Activated B cell treated with CpG ODN at 0.5 μM for 24 hours (primary cell): ENCODE results near the gene SFXN5. TPM values are rescaled to one million over a fixed set of nuclear protein-coding genes. Genes with fewer than 3 reads are reported as not detected.

ENCODE experiments used
- ATAC-seq: fragments of 200-7000 bp; cut with Tn5 transposase; one replicate; pipeline ENCODE4 v1.10.0; 2021; ENCODE audit warnings: low read depth, mild to moderate bottlenecking, moderate library complexity
- CTCF ChIA-PET: fragments of 350-600 bp; sonication (Branson Sonifier 250); formaldehyde crosslinking; loops from one replicate; lab custom pipeline; 2021; ENCODE audit warnings: antibody characterized with exemption; lab: Charles Lee
- POLR2A ChIA-PET: fragments of 350-600 bp; sonication (Branson Sonifier 250); formaldehyde crosslinking; loops from one replicate; lab custom pipeline; 2021; ENCODE audit warnings: antibody characterized with exemption; lab: Charles Lee
- DNase-seq: peaks from one replicate; pipeline ENCODE4 v3.0.0; 2022
- H3K27ac Mint-ChIP-seq: one replicate; pipeline ENCODE4 v1.8.0; 2020; ENCODE audit warnings: mixed read lengths
- H3K27me3 Mint-ChIP-seq: one replicate; pipeline ENCODE4 v1.8.0; 2021; ENCODE audit warnings: mixed read lengths
- H3K36me3 Mint-ChIP-seq: one replicate; pipeline ENCODE4 v1.8.0; 2021; ENCODE audit warnings: low read depth, mixed read lengths
- H3K4me1 Mint-ChIP-seq: one replicate; pipeline ENCODE4 v1.8.0; 2021; ENCODE audit warnings: mixed read lengths
- H3K4me3 Mint-ChIP-seq: one replicate; pipeline ENCODE4 v1.8.0; 2020; ENCODE audit warnings: mild to moderate bottlenecking, mixed read lengths
- H3K9me3 Mint-ChIP-seq: one replicate; pipeline ENCODE4 v1.8.0; 2020; ENCODE audit warnings: mixed read lengths
- CTCF ChIP-seq: fragments of 200-600 bp; IDR thresholded peaks from one replicate; pipeline ENCODE4 v1.8.0; 2022; ENCODE audit warnings: antibody characterized with exemption, mild to moderate bottlenecking
- intact Hi-C: fragments of 100-400 bp; cut with micrococcal nuclease; formaldehyde crosslinking; loops from one replicate; pipeline ENCODE4 v1.15.1; 2024
- total RNA-seq: library from RNA; stranded (reverse); gene quantifications from 2 replicates; pipeline ENCODE4 v1.2.3, GENCODE V29; 2022

Gene SFXN5
- total RNA-seq, 1 donor from 2014 or later: 13.9 TPM

DNA sequence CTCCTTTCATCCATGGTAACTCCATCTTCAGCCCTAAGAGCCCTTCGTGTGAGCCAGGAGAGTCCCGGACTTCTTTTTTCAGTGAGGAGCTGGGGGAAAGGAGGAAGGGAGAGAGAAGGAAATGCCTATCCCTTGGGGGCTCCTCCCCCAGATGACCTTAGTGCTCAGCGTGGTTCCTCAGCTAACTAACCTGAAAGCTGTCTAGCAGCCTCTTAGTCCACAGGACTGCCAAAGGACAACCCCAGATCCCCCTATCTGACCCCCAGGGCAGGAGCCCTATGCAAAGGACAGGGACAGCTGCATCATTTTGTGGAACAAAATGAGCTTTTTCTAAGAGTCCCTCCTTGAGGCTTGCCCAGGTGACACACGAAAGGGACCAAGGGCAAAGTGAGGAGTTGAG lies 176.4 kb downstream of the SFXN5 start:
- H3K9me3 Mint-ChIP-seq: no peaks in the 10 kb centered on the region
- TF ChIP-seq CTCF: no peak
- DNase-seq (no peak), ATAC-seq (no peak)
- H3K4me3 Mint-ChIP-seq: no peak overlapping the region
- CTCF ChIA-PET: interaction anchor here (1.3 to 5.3 kb wide), 2 partner anchors 282 to 317 kb away, joined by 3 to 41 read pairs; no protein-coding TSS in a partner anchor
- H3K4me1 Mint-ChIP-seq: no peaks in the 10 kb centered on the region
- intact Hi-C loops: no loop called here
- POLR2A ChIA-PET: no interaction called here
- H3K27ac Mint-ChIP-seq: no peak overlapping the region
- H3K27me3 Mint-ChIP-seq: peaks cover 53% of the 10 kb centered on the region
- H3K36me3 Mint-ChIP-seq: no peaks in the 10 kb centered on the region

DNA sequence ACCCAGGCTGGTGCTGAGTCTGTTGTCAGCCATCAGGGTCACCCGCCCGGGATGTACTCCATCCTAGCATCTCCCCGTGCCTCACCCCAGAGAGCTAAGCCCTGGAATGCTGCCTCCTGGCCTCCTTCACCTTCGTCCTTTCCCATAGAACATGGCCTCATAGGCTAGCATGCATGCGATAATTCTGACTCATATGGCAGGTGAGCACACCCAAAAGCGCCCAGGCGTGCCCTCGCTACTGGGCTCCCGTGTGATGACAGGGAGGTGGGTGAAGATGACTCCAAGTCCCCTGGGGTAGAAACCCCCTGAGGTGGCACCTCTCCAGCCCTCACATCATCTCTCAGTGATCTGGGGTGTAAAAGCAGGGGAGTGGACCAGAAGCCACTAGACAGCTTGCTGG lies 177.0 kb downstream of the SFXN5 start:
- TF ChIP-seq CTCF: no peak
- H3K4me3 Mint-ChIP-seq: no peak overlapping the region
- DNase-seq (no peak), ATAC-seq (no peak)
- no peaks in the 10 kb centered on the region for H3K4me1 Mint-ChIP-seq
- H3K27ac Mint-ChIP-seq: no peak overlapping the region
- intact Hi-C loops: loop anchor here (5.0 kb wide), 1 partner anchor 98 kb away; no protein-coding TSS in a partner anchor
- H3K9me3 Mint-ChIP-seq: no peaks in the 10 kb centered on the region
- H3K36me3 Mint-ChIP-seq: no peaks in the 10 kb centered on the region
- peaks cover 56% of the 10 kb centered on the region for H3K27me3 Mint-ChIP-seq
- POLR2A ChIA-PET: no interaction called here
- CTCF ChIA-PET: interaction anchor here (3.1 to 5.3 kb wide), 2 partner anchors 80 to 283 kb away, joined by 19 to 41 read pairs; no protein-coding TSS in a partner anchor

DNA sequence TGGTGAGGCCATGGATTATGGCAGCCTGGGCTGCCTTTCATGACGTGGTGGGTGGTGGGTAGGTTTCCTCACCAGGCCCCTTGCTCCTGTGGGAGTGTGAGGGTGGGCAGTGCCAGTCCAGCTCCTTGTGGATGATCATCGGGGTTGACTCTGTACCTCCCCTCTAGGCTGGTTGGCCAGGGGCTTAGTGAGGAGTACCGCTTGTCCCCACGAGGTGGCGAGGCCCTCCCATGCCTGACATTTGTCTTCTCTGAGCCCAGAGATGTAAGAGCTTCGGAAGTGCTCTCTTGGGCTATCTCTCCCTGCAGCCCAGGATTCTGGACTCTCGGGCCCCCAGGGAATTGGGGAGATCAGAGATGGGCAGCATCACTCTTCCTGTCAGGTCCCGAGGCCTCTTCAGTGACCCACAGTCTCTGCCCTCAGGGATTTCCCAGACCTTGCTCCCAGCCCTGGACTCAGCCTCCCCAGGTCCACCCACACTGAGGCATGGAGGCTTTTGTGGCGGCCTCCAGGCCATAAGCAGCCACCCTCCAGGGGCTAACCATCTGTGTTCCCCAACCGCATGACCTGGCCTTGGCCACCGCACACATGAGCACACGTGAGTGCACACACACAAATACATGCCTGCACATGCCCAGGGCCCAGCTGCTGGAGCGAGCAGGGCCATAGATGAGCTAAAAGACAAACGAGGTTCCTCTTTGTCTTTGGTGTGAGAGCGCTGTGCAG lies 177.8 kb downstream of the SFXN5 start:
- H3K27ac Mint-ChIP-seq: no peak overlapping the region
- DNase-seq: no peak

GRCh38 chr2:72892506-72893173 lies 178.9 kb downstream of the SFXN5 start:
- ChIA-PET POLR2A (interaction anchor here (1.0 kb wide), 1 partner anchor 284 kb away, joined by 5 read pairs; no protein-coding TSS in a partner anchor), CTCF (interaction anchor here (0.8 to 5.3 kb wide), 11 partner anchors 10 to 320 kb away, joined by 3 to 41 read pairs (median 5); partner anchors contain the start of gene EMX1)
- Mint-ChIP-seq H3K9me3 (no peaks in the 10 kb centered on the region), H3K36me3 (no peaks in the 10 kb centered on the region), H3K4me3 (no peak overlapping the region), H3K27ac (no peak overlapping the region), H3K27me3 (peaks cover 59% of the 10 kb centered on the region), H3K4me1 (peaks cover 7% of the 10 kb centered on the region)
- ATAC-seq (peak; percentile 83), DNase-seq (no peak)
- no peak for TF ChIP-seq CTCF
- intact Hi-C loops: loop anchor here (1.0 to 5.0 kb wide), 7 partner anchors 42 to 320 kb away; partner anchors contain the start of gene SFXN5

More for the DNA sequence above, 177.8 kb downstream of the SFXN5 start:
- intact Hi-C loops: loop anchor here (2.0 to 5.0 kb wide), 3 partner anchors 41 to 177 kb away; partner anchors contain the start of gene SFXN5
- ChIA-PET POLR2A (no interaction called here), CTCF (interaction anchor here (1.5 to 5.3 kb wide), 7 partner anchors 14 to 283 kb away, joined by 3 to 41 read pairs (median 4); partner anchors contain the start of gene EMX1)
- peak; percentile 74 for ATAC-seq
- H3K9me3 Mint-ChIP-seq: no peaks in the 10 kb centered on the region
- H3K4me3 Mint-ChIP-seq: no peak overlapping the region
- H3K4me1 Mint-ChIP-seq: no peaks in the 10 kb centered on the region
- no peak for TF ChIP-seq CTCF
- no peaks in the 10 kb centered on the region for H3K36me3 Mint-ChIP-seq
- H3K27me3 Mint-ChIP-seq: peaks cover 57% of the 10 kb centered on the region

Other genes starting within 250 kb of the SFXN5 start
- gene EXOC6B, start 245.7 kb downstream of the SFXN5 start, total RNA-seq: 13.0 and 13.8 TPM in 2 replicates
- 0.29 and 0.31 TPM in 2 replicates for gene SPR, start 184.3 kb downstream of the SFXN5 start, total RNA-seq
- gene EMX1, start 154.2 kb downstream of the SFXN5 start, total RNA-seq: 0.22 TPM in 1 of 2 replicates, not detected in the other
- 3.2 and 3.5 TPM in 2 replicates for gene RAB11FIP5, start 41.2 kb upstream of the SFXN5 start, total RNA-seq
- gene NOTO, start 130.9 kb upstream of the SFXN5 start, total RNA-seq: not detected in 2 replicates
- gene SMYD5, start 142.5 kb upstream of the SFXN5 start, total RNA-seq: 35.7 and 37.8 TPM in 2 replicates
- 4.6 and 4.7 TPM in 2 replicates for gene PRADC1, start 161.5 kb upstream of the SFXN5 start, total RNA-seq
- 295 and 307 TPM in 2 replicates for gene CCT7, start 162.6 kb upstream of the SFXN5 start, total RNA-seq
- 21.4 and 25.7 TPM in 2 replicates for gene FBXO41, start 212.8 kb upstream of the SFXN5 start, total RNA-seq
- 0.20 TPM in 1 of 2 replicates, not detected in the other for gene EGR4, start 221.8 kb upstream of the SFXN5 start, total RNA-seq